SK-N-MC (cell line): ENCODE data around the gene PSG3.
"Not testable (repeated sequence)": the region's sequence is repeated elsewhere in the genome, so short reads cannot be mapped to it uniquely, and the experiment has no call there.

ENCODE experiments used
- EZH2 ChIP-seq: fragments of 200-600 bp; sonication (generic); IDR thresholded peaks from one replicate; pipeline ENCODE4 v1.6.1; 2017; ENCODE audit warnings: antibody characterized with exemption
- POLR2AphosphoS5 ChIP-seq: IDR thresholded peaks from 2 replicates; pipeline ENCODE4 v1.6.1; 2012; ENCODE audit warnings: mild to moderate bottlenecking, low read depth, low read length, borderline replicate concordance

GRCh38 chr19:42760954-42761923 is 21.0 kb upstream of the PSG3 start:
- not testable (repeated sequence) for TF ChIP-seq POLR2AphosphoS5, EZH2
